ENCODE data around the gene KIT. TPM values are rescaled to one million over a fixed set of nuclear protein-coding genes. Genes with fewer than 3 reads are reported as not detected.

The KIT gene
- total and polyA plus RNA-seq, 2 of the 13 experiments (the other 11 are each of a cell fraction or from before 2014, with no cell fraction given), result not detected

DNA sequence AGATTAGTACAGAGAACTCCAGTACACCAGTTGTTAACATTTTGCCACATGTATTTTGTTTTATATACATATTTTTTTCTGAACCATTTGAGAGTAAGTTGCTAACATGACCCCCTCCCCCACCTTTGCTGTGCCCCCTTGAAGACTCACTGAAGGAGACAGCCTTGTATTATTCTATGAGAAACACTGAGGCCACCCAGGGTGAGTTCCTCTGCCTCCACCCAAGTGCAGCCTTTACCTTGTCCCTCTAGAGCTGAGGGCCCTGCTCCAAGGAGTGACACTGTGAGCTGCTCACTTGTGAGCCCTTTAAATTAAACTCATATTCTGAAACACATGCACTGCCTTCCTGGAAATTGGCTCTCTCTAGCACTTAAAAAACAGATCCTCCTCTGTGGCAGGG lies 21.1 kb downstream of the KIT start (continued):
- TF ChIP-seq, protein P1, sequence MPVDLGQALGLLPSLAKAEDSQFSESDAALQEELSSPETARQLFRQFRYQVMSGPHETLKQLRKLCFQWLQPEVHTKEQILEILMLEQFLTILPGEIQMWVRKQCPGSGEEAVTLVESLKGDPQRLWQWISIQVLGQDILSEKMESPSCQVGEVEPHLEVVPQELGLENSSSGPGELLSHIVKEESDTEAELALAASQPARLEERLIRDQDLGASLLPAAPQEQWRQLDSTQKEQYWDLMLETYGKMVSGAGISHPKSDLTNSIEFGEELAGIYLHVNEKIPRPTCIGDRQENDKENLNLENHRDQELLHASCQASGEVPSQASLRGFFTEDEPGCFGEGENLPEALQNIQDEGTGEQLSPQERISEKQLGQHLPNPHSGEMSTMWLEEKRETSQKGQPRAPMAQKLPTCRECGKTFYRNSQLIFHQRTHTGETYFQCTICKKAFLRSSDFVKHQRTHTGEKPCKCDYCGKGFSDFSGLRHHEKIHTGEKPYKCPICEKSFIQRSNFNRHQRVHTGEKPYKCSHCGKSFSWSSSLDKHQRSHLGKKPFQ (CRISPR knock-in tag; IDR thresholded peaks at IDR 0.05; ENCODE audit: insufficient replicate concordance), result no peak
- TF ChIP-seq AKNA (CRISPR knock-in tag; IDR thresholded peaks at IDR 0.05; ENCODE audit: borderline replicate concordance), result no peak

- peaks cover 0 to 4% of the 10 kb centered on the region in 2 experiments; a peak in 2 of 5 replicates for H3K27me3 ChIP-seq (ENCODE audit: control insufficient read depth in 1 of 2, insufficient read depth in 2 of 2, low read length in 2 of 2)
- no peaks in the 10 kb centered on the region for H3K4me1 ChIP-seq (ENCODE audit: insufficient read depth, low read length)
- no peak overlapping the region for H3K4me2 ChIP-seq (ENCODE audit: low read depth, low read length)
- H3K9me3 ChIP-seq (ENCODE audit: low read length), result no peaks in the 10 kb centered on the region
- ChIA-PET POLR2A (no interaction called here), CTCF (ENCODE audit: low intra/inter-chr PET ratio, low total read pairs) (no interaction called here)
- no peak overlapping the region for H3K4me3 ChIP-seq (replicated peaks in 1 of 3; ENCODE audit: insufficient read depth in 1 of 3, low read depth in 2 of 3, low read length in 3 of 3)
- no peak overlapping the region for H3K9ac ChIP-seq (ENCODE audit: insufficient read depth, low read depth, low read length)
- no peak overlapping the region for H2AFZ ChIP-seq (ENCODE audit: low read length)
- in situ Hi-C loops (cut with HindIII; ENCODE audit: extremely low pct_ligation_motif_present, low pct_unique_long_range_greater_than_20kb), result loop anchor here (10.0 to 25.0 kb wide), 2 partner anchors 285 to 632 kb away; no protein-coding TSS in a partner anchor
- DNase-seq (ENCODE audit: low spot score) (no peak), FAIRE-seq (no peak), ATAC-seq (no peak)
- no peaks in the 10 kb centered on the region for H3K36me3 ChIP-seq (replicated peaks in 1 of 2; ENCODE audit: control insufficient read depth in 1 of 2, insufficient read depth in 2 of 2, low read length in 2 of 2)
- H4K20me1 ChIP-seq (ENCODE audit: insufficient read depth, low read length), result no peaks in the 10 kb centered on the region
- WGBS (ENCODE audit: low lambda C conversion rate), result 39% methylated on average over 1 of the region's 1 CpG
- no peak overlapping the region for H3K27ac ChIP-seq (ENCODE audit: extremely low read length, insufficient read depth, low read length)
- H3K79me2 ChIP-seq (ENCODE audit: insufficient read depth, low read length), result no peaks in the 10 kb centered on the region
- no peak for TF ChIP-seq ATRX (CRISPR knock-in tag; IDR thresholded peaks at IDR 0.05; ENCODE audit: borderline replicate concordance)
- TF ChIP-seq MNT (IDR thresholded peaks at IDR 0.05), result no peak
- no peak for TF ChIP-seq ZNF563 (CRISPR knock-in tag; IDR thresholded peaks at IDR 0.05)
- no peak for TF ChIP-seq GFI1 (CRISPR knock-in tag; IDR thresholded peaks at IDR 0.05; ENCODE audit: borderline replicate concordance)
- BruUV-seq (replicated peaks), result no TSS peak
- intact Hi-C loops (cut with micrococcal nuclease; ENCODE audit: unreplicated experiment), result loop anchor here (5.0 kb wide), 1 partner anchor 358 kb away; no protein-coding TSS in a partner anchor
Measured at GRCh38 chr4:54679813-54680212, 22.1 kb downstream of the KIT start.

All from HepG2 (cell line).